Esophagus squamous epithelium (tissue), 4 donors: ENCODE measurements around the gene USP2.

Source experiments
- CTCF ChIP-seq, 6 experiments: fragments of 450-650 bp in 4 of 6; fragments of 200-600 bp in 2 of 6; sonication (generic) in 2 of 6; IDR thresholded peaks; one replicate each; pipeline ENCODE4 v1.5.1; 2016 to 2019; ENCODE audit warnings: antibody characterized with exemption in 6 of 6, mild to moderate bottlenecking in 4 of 6, moderate library complexity in 4 of 6
- POLR2A ChIP-seq, 4 donors: fragments of 450-650 bp; IDR thresholded peaks; one replicate each; pipeline ENCODE4 v1.6.1; 2017; ENCODE audit warnings: antibody characterized with exemption in 4 of 4, mild to moderate bottlenecking in 4 of 4, moderate library complexity in 3 of 4

DNA sequence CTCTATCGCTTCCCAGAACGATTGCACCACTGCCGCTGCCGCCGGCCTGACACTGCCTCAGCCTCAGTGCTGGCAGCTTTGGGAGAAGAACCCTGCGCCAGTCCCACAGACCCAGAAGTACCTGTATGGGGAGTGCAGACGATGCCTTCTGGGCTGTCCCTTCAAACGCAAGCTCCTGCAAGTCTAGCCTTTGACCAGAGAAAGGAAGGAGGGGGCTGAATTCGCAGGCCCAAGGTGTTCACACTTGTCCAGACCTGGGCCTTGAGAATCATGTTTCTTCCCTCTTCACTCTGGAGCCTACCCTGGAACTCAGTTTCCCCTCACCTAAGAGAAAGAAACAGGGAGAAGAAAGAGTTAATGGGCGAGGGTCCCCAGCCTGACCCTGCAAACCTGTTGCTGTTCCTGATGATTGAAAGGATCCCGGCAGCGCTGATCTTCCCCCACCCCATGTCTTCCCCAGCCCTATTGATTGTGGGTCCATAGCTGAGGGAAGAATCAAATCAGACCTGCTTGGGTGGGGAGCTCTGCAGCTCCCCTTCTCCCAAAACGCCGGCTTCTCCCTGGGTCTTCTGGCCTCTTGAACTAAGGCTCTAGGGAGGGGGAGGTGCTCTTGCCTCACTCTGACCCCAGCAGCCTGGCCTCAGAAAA lies 63.8 kb downstream of the USP2 start:
- TF ChIP-seq CTCF (IDR thresholded peaks at IDR 0.05) (no peak), POLR2A (IDR thresholded peaks at IDR 0.05) (peak in 2 of 4 donors; percentile 30 to 32)
